OCI-LY1 (cell line): Measurements from ENCODE around the gene KDM2A.

Experiments used
- CTCF ChIP-seq: fragments of 200-600 bp; sonication (generic), shearing (Covaris generic); IDR thresholded peaks from 2 replicates; pipeline ENCODE4 v1.5.1; 2017; ENCODE audit warnings: mild to moderate bottlenecking, antibody characterized with exemption, low read length, moderate library complexity, mixed read lengths
- EZH2 ChIP-seq: fragments of 200-600 bp; sonication (generic), shearing (Covaris generic); IDR thresholded peaks from 2 replicates; pipeline ENCODE4 v1.8.0; 2017; ENCODE audit warnings: borderline replicate concordance, mixed run types, mild to moderate bottlenecking, antibody characterized with exemption, low read length, moderate library complexity, mixed read lengths

- no peak for TF ChIP-seq CTCF
- no peak for TF ChIP-seq EZH2
Measured at GRCh38 chr11:67266449-67267187, 147.6 kb downstream of the KDM2A start, which contains the start of gene GRK2.
